Hepatocyte (in vitro differentiated cells): ENCODE data around the gene EEPD1.

Source experiments
- EZH2 ChIP-seq: fragments of 200-600 bp; sonication (generic); IDR thresholded peaks from 2 replicates; pipeline ENCODE4 v1.6.1; 2016; ENCODE audit warnings: antibody characterized with exemption, mild to moderate bottlenecking, borderline replicate concordance
- EZH2phosphoT487 ChIP-seq: fragments of 200-600 bp; sonication (generic); IDR thresholded peaks from one replicate; pipeline ENCODE4 v1.6.1; 2018; ENCODE audit warnings: antibody characterized with exemption, mild to moderate bottlenecking, low read depth, moderate library complexity; ENCODE audit not compliant: unreplicated experiment, severe bottlenecking
- TF ChIP-seq, protein P1 (sequence below): fragments of 200-600 bp; sonication (generic); IDR thresholded peaks from 2 replicates; pipeline ENCODE4 v1.5.1; 2016; ENCODE audit warnings: antibody characterized with exemption, mild to moderate bottlenecking; ENCODE audit not compliant: poor library complexity

DNA sequence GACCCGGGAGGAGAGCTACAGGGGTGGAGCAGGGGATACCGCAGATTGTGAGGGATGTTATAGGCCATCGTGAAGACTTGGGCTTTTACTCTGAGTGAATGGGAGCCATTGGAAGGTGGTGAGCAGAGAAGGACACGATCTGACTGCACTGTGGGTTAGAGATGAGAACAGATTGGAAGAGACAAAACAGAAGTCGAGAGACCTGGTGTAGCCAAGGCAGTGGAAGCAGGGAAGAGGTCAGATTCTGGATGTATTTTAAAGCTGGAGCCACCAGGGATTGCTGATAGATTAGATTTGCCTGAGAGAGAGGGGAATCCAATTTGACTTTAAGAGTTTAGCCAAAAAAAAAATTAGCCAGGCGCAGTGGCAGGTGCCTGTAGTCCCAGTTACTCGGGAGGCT is 21.6 kb upstream of the EEPD1 start:
- TF ChIP-seq, protein P1, sequence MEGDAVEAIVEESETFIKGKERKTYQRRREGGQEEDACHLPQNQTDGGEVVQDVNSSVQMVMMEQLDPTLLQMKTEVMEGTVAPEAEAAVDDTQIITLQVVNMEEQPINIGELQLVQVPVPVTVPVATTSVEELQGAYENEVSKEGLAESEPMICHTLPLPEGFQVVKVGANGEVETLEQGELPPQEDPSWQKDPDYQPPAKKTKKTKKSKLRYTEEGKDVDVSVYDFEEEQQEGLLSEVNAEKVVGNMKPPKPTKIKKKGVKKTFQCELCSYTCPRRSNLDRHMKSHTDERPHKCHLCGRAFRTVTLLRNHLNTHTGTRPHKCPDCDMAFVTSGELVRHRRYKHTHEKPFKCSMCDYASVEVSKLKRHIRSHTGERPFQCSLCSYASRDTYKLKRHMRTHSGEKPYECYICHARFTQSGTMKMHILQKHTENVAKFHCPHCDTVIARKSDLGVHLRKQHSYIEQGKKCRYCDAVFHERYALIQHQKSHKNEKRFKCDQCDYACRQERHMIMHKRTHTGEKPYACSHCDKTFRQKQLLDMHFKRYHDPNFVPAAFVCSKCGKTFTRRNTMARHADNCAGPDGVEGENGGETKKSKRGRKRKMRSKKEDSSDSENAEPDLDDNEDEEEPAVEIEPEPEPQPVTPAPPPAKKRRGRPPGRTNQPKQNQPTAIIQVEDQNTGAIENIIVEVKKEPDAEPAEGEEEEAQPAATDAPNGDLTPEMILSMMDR = no peak
- TF ChIP-seq EZH2 = no peak
- no peak for TF ChIP-seq EZH2phosphoT487
